Measurements from ENCODE around the gene NDST3. TPM values are rescaled to one million over a fixed set of nuclear protein-coding genes. Genes with fewer than 3 reads are reported as not detected.

The NDST3 gene
- total RNA-seq, 1 experiment from 2014 or later: 0.70 TPM

DNA sequence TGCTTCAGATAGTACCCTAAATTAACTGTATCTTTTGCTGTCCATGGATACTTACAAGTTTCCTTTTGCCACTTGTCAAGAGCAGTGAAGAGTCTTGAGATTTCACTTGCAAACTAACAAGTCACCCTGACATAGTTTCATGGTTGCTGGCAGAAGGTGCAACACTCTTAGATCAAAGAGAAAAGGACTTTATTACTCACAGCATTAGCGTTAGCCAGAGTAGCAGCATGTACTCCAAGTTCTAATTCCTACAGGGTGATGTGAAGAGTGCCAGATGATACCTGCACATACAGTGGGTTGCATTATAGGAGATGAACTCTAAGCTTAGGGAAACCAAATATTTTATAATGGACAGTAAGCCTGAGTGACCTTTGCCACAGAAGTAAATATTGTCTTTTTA is 47.9 kb downstream of the NDST3 start:
- Histone ChIP-seq H4K5ac (ENCODE audit: insufficient read length, low read depth, low read length) (no peak overlapping the region), H2BK120ac (ENCODE audit: low read depth, low read length, poor library complexity, severe bottlenecking) (no peak overlapping the region), H3K18ac (ENCODE audit: insufficient read length, low read depth, low read length) (no peak overlapping the region), H3T11ph (ENCODE audit: low read length) (no peak overlapping the region), H3K9ac (ENCODE audit: extremely low read depth, insufficient read length, low read length) (no peak overlapping the region), H2AK5ac (ENCODE audit: insufficient read length, low read length) (no peak overlapping the region), H3K9me3 (ENCODE audit: control insufficient read depth, low read depth, low read length) (no peaks in the 10 kb centered on the region), H2BK5ac (ENCODE audit: insufficient read length, low read length) (no peak overlapping the region), H3K23ac (ENCODE audit: insufficient read length, low read depth, low read length) (no peak overlapping the region), H2BK15ac (ENCODE audit: low read depth, low read length) (no peak overlapping the region), H3K27me3 (ENCODE audit: insufficient read depth, low read length) (no peaks in the 10 kb centered on the region), H3K4me1 (ENCODE audit: insufficient read depth, low read length) (no peaks in the 10 kb centered on the region; the same call in 1 of the 2 replicates), H2AFZ (ENCODE audit: low read length) (no peak overlapping the region), H3K14ac (ENCODE audit: insufficient read depth, low read length) (no peak overlapping the region), H2BK12ac (ENCODE audit: insufficient read length, low read depth, low read length) (no peak overlapping the region), H2BK20ac (ENCODE audit: low read depth, low read length, poor library complexity, severe bottlenecking) (no peak overlapping the region), H3K23me2 (ENCODE audit: insufficient read length, low read depth, low read length, poor library complexity, severe bottlenecking) (no peaks in the 10 kb centered on the region), H4K8ac (replicated peaks; ENCODE audit: insufficient read length, low read depth, low read length) (no peak overlapping the region), H3K27ac (ENCODE audit: insufficient read length, low read depth, low read length) (no peak overlapping the region), H3K79me1 (ENCODE audit: insufficient read depth, low read depth, low read length, poor library complexity, severe bottlenecking) (no peaks in the 10 kb centered on the region), H3K79me2 (ENCODE audit: insufficient read depth, low read length) (no peaks in the 10 kb centered on the region), H3K4ac (ENCODE audit: low read depth, low read length) (no peak overlapping the region), H4K91ac (ENCODE audit: insufficient read length, low read depth, low read length) (no peak overlapping the region), H4K20me1 (ENCODE audit: control insufficient read depth, insufficient read depth, insufficient read length) (no peaks in the 10 kb centered on the region), H3K56ac (ENCODE audit: insufficient read length, low read depth, low read length) (no peak overlapping the region), H3K4me2 (ENCODE audit: insufficient read depth, insufficient read length, low read length) (no peak overlapping the region)
- Mint-ChIP-seq H3K4me3 (no peak overlapping the region), H3K4me1 (peaks cover 12 to 14% of the 10 kb centered on the region in 2 experiments), H3K27me3 (ENCODE audit: low read depth) (no peaks in the 10 kb centered on the region), H3K9me3 (no peaks in the 10 kb centered on the region; a peak in 1 of 5 replicates), H3K36me3 (ENCODE audit: insufficient read depth in 1 of 3, low read depth in 3 of 3) (no peaks in the 10 kb centered on the region), H3K27ac (no peak overlapping the region)
- no CpG with 5 or more reads among the region's 1 CpG for WGBS (ENCODE audit: extremely low coverage, insufficient read length, low lambda C conversion rate)
- no peak for DNase-seq
- TF ChIP-seq, protein P1, sequence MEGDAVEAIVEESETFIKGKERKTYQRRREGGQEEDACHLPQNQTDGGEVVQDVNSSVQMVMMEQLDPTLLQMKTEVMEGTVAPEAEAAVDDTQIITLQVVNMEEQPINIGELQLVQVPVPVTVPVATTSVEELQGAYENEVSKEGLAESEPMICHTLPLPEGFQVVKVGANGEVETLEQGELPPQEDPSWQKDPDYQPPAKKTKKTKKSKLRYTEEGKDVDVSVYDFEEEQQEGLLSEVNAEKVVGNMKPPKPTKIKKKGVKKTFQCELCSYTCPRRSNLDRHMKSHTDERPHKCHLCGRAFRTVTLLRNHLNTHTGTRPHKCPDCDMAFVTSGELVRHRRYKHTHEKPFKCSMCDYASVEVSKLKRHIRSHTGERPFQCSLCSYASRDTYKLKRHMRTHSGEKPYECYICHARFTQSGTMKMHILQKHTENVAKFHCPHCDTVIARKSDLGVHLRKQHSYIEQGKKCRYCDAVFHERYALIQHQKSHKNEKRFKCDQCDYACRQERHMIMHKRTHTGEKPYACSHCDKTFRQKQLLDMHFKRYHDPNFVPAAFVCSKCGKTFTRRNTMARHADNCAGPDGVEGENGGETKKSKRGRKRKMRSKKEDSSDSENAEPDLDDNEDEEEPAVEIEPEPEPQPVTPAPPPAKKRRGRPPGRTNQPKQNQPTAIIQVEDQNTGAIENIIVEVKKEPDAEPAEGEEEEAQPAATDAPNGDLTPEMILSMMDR (conservative IDR thresholded peaks at IDR 0.05): no peak
